ENCODE measurements around the gene SYNDIG1L. TPM values are rescaled to one million over a fixed set of nuclear protein-coding genes. Genes with fewer than 3 reads are reported as not detected.

The SYNDIG1L gene
- total and polyA plus RNA-seq, 10 of the 15 experiments (the other 5 are each of a cell fraction or from before 2014, with no cell fraction given): 0.04 TPM; not detected in 9

DNA sequence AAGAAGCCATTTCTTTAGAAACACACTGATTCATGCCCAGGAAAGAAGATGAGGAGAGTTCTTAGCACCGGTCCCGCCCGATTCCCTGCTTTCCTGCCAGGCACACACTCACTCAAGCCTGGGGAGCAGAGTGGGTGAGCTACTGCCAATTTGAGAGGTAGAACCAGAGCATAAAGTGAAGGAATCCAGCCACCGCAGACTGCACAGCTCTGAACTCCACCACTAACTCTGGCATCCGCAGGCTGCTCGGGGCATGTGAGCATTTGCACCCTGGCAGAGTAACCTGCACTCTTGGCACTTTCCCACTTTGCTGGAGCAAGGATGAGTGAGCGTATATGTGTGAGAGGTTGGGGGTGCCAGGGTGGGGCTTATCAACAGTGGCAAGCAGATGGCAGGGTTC lies 4.0 kb upstream of the SYNDIG1L start:
- ChIA-PET RAD21 (ENCODE audit: unreplicated experiment) (no interaction called here), SMC1A (ENCODE audit: uncharacterized antibody, unreplicated experiment) (interaction anchor here (1.1 kb wide), 1 partner anchor 76 kb away, joined by 4 read pairs; no protein-coding TSS in a partner anchor), POLR2A (interaction anchor here (0.6 kb wide), 1 partner anchor 521 kb away, joined by 3 read pairs; no protein-coding TSS in a partner anchor), CTCF (no interaction called here)
- no peaks in the 10 kb centered on the region; the same call in 1 of the 2 replicates for H4K20me1 ChIP-seq (ENCODE audit: control insufficient read depth, insufficient read depth)
- H3K9ac ChIP-seq (ENCODE audit: control insufficient read depth, insufficient read depth, low read length): no peak overlapping the region
- H3K27ac ChIP-seq (ENCODE audit: control insufficient read depth, insufficient read depth): no peak overlapping the region
- no TSS peak for BruUV-seq (replicated peaks)
- TF ChIP-seq PAX5 (IDR thresholded peaks at IDR 0.05; ENCODE audit: borderline replicate concordance, low read depth, low read length) (no peak), ZNF217 (IDR thresholded peaks at IDR 0.05) (no peak), SRF (IDR thresholded peaks at IDR 0.05; ENCODE audit: low read depth in 2 of 2, low read length in 2 of 2) (no peak), MXI1 (IDR thresholded peaks at IDR 0.05; ENCODE audit: low read depth, low read length) (no peak), POLR2AphosphoS5 (IDR thresholded peaks at IDR 0.05; ENCODE audit: low read length) (no peak), NR2F1 (conservative IDR thresholded peaks at IDR 0.05) (no peak), KLF5 (IDR thresholded peaks at IDR 0.05; ENCODE audit: partially characterized antibody) (no peak), MEF2A (IDR thresholded peaks at IDR 0.05; ENCODE audit: insufficient read depth, low read depth, low read length) (no peak), ETV6 (conservative IDR thresholded peaks at IDR 0.05 in 1 of 2, IDR thresholded peaks at IDR 0.05 in 1 of 2; ENCODE audit: borderline replicate concordance in 1 of 2, low read depth in 1 of 2) (no peak), NR2C2 (IDR thresholded peaks at IDR 0.05; ENCODE audit: borderline replicate concordance, control insufficient read depth, insufficient read length, low read depth) (no peak), PML (IDR thresholded peaks at IDR 0.05; ENCODE audit: low read length) (no peak), KDM1A (IDR thresholded peaks at IDR 0.05; ENCODE audit: borderline replicate concordance) (no peak), NFIC (IDR thresholded peaks at IDR 0.05; ENCODE audit: low read depth, low read length) (no peak), TARDBP (IDR thresholded peaks at IDR 0.05; ENCODE audit: borderline replicate concordance) (no peak), TCF3 (IDR thresholded peaks at IDR 0.05; ENCODE audit: borderline replicate concordance, insufficient read depth, low read depth, low read length) (no peak), EED (IDR thresholded peaks at IDR 0.05; ENCODE audit: low read depth) (no peak), SMC3 (IDR thresholded peaks at IDR 0.05; ENCODE audit: borderline replicate concordance, low read length) (no peak)
- TF ChIP-seq, protein P1, sequence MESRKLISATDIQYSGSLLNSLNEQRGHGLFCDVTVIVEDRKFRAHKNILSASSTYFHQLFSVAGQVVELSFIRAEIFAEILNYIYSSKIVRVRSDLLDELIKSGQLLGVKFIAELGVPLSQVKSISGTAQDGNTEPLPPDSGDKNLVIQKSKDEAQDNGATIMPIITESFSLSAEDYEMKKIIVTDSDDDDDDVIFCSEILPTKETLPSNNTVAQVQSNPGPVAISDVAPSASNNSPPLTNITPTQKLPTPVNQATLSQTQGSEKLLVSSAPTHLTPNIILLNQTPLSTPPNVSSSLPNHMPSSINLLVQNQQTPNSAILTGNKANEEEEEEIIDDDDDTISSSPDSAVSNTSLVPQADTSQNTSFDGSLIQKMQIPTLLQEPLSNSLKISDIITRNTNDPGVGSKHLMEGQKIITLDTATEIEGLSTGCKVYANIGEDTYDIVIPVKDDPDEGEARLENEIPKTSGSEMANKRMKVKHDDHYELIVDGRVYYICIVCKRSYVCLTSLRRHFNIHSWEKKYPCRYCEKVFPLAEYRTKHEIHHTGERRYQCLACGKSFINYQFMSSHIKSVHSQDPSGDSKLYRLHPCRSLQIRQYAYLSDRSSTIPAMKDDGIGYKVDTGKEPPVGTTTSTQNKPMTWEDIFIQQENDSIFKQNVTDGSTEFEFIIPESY (IDR thresholded peaks at IDR 0.05): no peak
- ATAC-seq: no peak
- H2AFZ ChIP-seq (ENCODE audit: control insufficient read depth, low read depth, low read length): no peak overlapping the region
- no peak overlapping the region for H3K4me2 ChIP-seq (ENCODE audit: control insufficient read depth, insufficient read depth)
- in situ Hi-C loops (cut with MboI) (no loop called here), intact Hi-C loops (cut with micrococcal nuclease; ENCODE audit: unreplicated experiment) (no loop called here)
- no peaks in the 10 kb centered on the region for H3K4me1 ChIP-seq (ENCODE audit: control insufficient read depth, insufficient read depth, low read length)
- H3K79me2 ChIP-seq (ENCODE audit: control insufficient read depth, insufficient read depth, low read length): no peaks in the 10 kb centered on the region
- no peak for DNase-seq (ENCODE audit: low read depth, low spot score)
- no peak overlapping the region for H3K4me3 ChIP-seq
- no peaks in the 10 kb centered on the region for H3K9me3 ChIP-seq (replicated peaks; ENCODE audit: control insufficient read depth, insufficient read depth, low read length)
- FAIRE-seq: no peak
- no peaks in the 10 kb centered on the region for H3K36me3 ChIP-seq (ENCODE audit: control insufficient read depth in 2 of 2, insufficient read depth in 2 of 2, low read length in 1 of 2)
- 33% methylated on average over 7 of the region's 7 CpGs for WGBS (ENCODE audit: insufficient coverage, insufficient replicate concordance, low lambda C conversion rate, missing lambda C conversion rate)
- H3K27me3 ChIP-seq (replicated peaks in 1 of 2; ENCODE audit: control insufficient read depth in 2 of 2, insufficient read depth in 2 of 2, low read length in 1 of 2): peaks cover 0 to 6% of the 10 kb centered on the region in 2 experiments; a peak in 2 of 4 replicates

Measured in GM12878 (cell line).